ENCODE measurements around the gene TARBP2. TPM values are rescaled to one million over a fixed set of nuclear protein-coding genes. Genes with fewer than 3 reads are reported as not detected.

TARBP2 gene
- total RNA-seq, 1 experiment from 2014 or later: 47.8 TPM

- no peaks in the 10 kb centered on the region for H3K27me3 ChIP-seq (ENCODE audit: insufficient read depth, low read depth)
- no peak overlapping the region for H3K27ac ChIP-seq
- peaks cover 75% of the 10 kb centered on the region for H3K36me3 ChIP-seq (ENCODE audit: low read depth)
- no peak overlapping the region for H3K4me3 ChIP-seq
- DNase-seq: no peak
- peaks cover 92% of the 10 kb centered on the region for H4K20me1 ChIP-seq (ENCODE audit: insufficient read depth)
- H3K9me3 ChIP-seq (ENCODE audit: insufficient read depth, low read depth): no peaks in the 10 kb centered on the region
- intact Hi-C loops (cut with micrococcal nuclease; ENCODE audit: unreplicated experiment): no loop called here
- H2AFZ ChIP-seq: no peak overlapping the region
- no peaks in the 10 kb centered on the region for H3K4me1 ChIP-seq (replicated peaks; ENCODE audit: insufficient read depth)
- ChIA-PET POLR2A (ENCODE audit: unreplicated experiment) (no interaction called here), CTCF (no interaction called here)
- TF ChIP-seq EZH2 (IDR thresholded peaks at IDR 0.05; ENCODE audit: low read depth): no peak
- no peak for TF ChIP-seq CTCF (conservative IDR thresholded peaks at IDR 0.05)
- peaks cover 48% of the 10 kb centered on the region; the same call in 1 of the 2 replicates for H3K79me2 ChIP-seq (ENCODE audit: low read depth)
- H3F3A ChIP-seq (ENCODE audit: insufficient read depth, low read depth): peaks cover 88% of the 10 kb centered on the region
- no peak overlapping the region for H3K4me2 ChIP-seq
- BruUV-seq (replicated peaks): no TSS peak
- no peaks in the 10 kb centered on the region for H3K9me2 ChIP-seq (ENCODE audit: insufficient read depth)
These were observed 34.0 kb upstream of the TARBP2 start for GRCh38 chr12:53467082-53467481.

- Histone ChIP-seq H3K36me3 (ENCODE audit: low read depth) (peaks cover 75% of the 10 kb centered on the region), H3K4me3 (no peak overlapping the region), H4K20me1 (ENCODE audit: insufficient read depth) (peaks cover 90% of the 10 kb centered on the region), H3K9me2 (ENCODE audit: insufficient read depth) (no peaks in the 10 kb centered on the region), H2AFZ (no peak overlapping the region), H3K27me3 (ENCODE audit: insufficient read depth, low read depth) (no peaks in the 10 kb centered on the region), H3K9me3 (ENCODE audit: insufficient read depth, low read depth) (no peaks in the 10 kb centered on the region), H3K79me2 (ENCODE audit: low read depth) (peaks cover 47% of the 10 kb centered on the region; the same call in 1 of the 2 replicates), H3K27ac (no peak overlapping the region), H3K4me1 (replicated peaks; ENCODE audit: insufficient read depth) (no peaks in the 10 kb centered on the region), H3K4me2 (no peak overlapping the region), H3F3A (ENCODE audit: insufficient read depth, low read depth) (peaks cover 88% of the 10 kb centered on the region)
- TSS peak; percentile 4 for BruUV-seq (replicated peaks)
- no peak for DNase-seq
- CTCF ChIA-PET: interaction anchor here (0.6 kb wide), 1 partner anchor 23 kb away, joined by 7 read pairs; no protein-coding TSS in a partner anchor
- intact Hi-C loops (cut with micrococcal nuclease; ENCODE audit: unreplicated experiment): no loop called here
- no peak for TF ChIP-seq CTCF (conservative IDR thresholded peaks at IDR 0.05)
- TF ChIP-seq EZH2 (IDR thresholded peaks at IDR 0.05; ENCODE audit: low read depth): no peak
- POLR2A ChIA-PET (ENCODE audit: unreplicated experiment): interaction anchor here (0.6 kb wide), 1 partner anchor 85 kb away, joined by 4 read pairs; no protein-coding TSS in a partner anchor
These were observed 33.2 kb upstream of the TARBP2 start for GRCh38 chr12:53467880-53468279.

GRCh38 chr12:53468282-53468681, 32.8 kb upstream of the TARBP2 start:
- TF ChIP-seq EZH2 (IDR thresholded peaks at IDR 0.05; ENCODE audit: low read depth) (no peak), CTCF (conservative IDR thresholded peaks at IDR 0.05) (no peak)
- intact Hi-C loops (cut with micrococcal nuclease; ENCODE audit: unreplicated experiment): no loop called here
- Histone ChIP-seq H3K4me2 (no peak overlapping the region), H3K27me3 (ENCODE audit: insufficient read depth, low read depth) (no peaks in the 10 kb centered on the region), H3K36me3 (ENCODE audit: low read depth) (peaks cover 75% of the 10 kb centered on the region), H3K79me2 (ENCODE audit: low read depth) (peaks cover 47% of the 10 kb centered on the region; the same call in 1 of the 2 replicates), H3K4me1 (replicated peaks; ENCODE audit: insufficient read depth) (no peaks in the 10 kb centered on the region), H3K4me3 (no peak overlapping the region), H4K20me1 (ENCODE audit: insufficient read depth) (peaks cover 90% of the 10 kb centered on the region), H3K9me3 (ENCODE audit: insufficient read depth, low read depth) (no peaks in the 10 kb centered on the region), H3K9me2 (ENCODE audit: insufficient read depth) (no peaks in the 10 kb centered on the region), H2AFZ (no peak overlapping the region), H3K27ac (no peak overlapping the region), H3F3A (ENCODE audit: insufficient read depth, low read depth) (peaks cover 89% of the 10 kb centered on the region)
- BruUV-seq (replicated peaks): no TSS peak
- POLR2A ChIA-PET (ENCODE audit: unreplicated experiment): no interaction called here
- no peak for DNase-seq
- CTCF ChIA-PET: no interaction called here

Measured in PC-9 (cell line).